Activated CD4-positive, alpha-beta T cell treated with anti-CD3 and anti-CD28 coated beads, Interleukin-2, amount 50 U/mL, for 24 hours (primary cell): ENCODE results near the gene NAA60.

Experiments
- DNase-seq, 2 donors: peaks; one replicate each; pipeline ENCODE4 v3.0.0-alpha.2; 2020; ENCODE audit warnings: low read depth in 1 of 2, low spot score in 1 of 2

NAA60 gene

GRCh38 chr16:3508736-3509135 is 65.3 kb downstream of the NAA60 start:
- DNase-seq: no peak

- peak in 1 of 2 donors; percentile 39 for DNase-seq
These were observed 66.0 kb downstream of the NAA60 start for GRCh38 chr16:3509470-3509928.

GRCh38 chr16:3510416-3510815 is 66.9 kb downstream of the NAA60 start:
- no peak for DNase-seq

GRCh38 chr16:3511286-3512180 is 68.1 kb downstream of the NAA60 start:
- DNase-seq: no peak

GRCh38 chr16:3513892-3514583 is 70.6 kb downstream of the NAA60 start:
- DNase-seq: no peak

GRCh38 chr16:3514621-3515020 is 71.1 kb downstream of the NAA60 start:
- no peak for DNase-seq

- no peak for DNase-seq
These were observed 72.4 kb downstream of the NAA60 start for GRCh38 chr16:3515897-3516296.

- no peak for DNase-seq
These were observed 75.0 kb downstream of the NAA60 start for GRCh38 chr16:3518292-3518985.

GRCh38 chr16:3518986-3519348 is 75.5 kb downstream of the NAA60 start:
- DNase-seq: no peak

GRCh38 chr16:3519581-3519980 is 76.1 kb downstream of the NAA60 start:
- DNase-seq: no peak

- DNase-seq: no peak
These were observed 76.9 kb downstream of the NAA60 start for GRCh38 chr16:3520413-3520812.

- DNase-seq: no peak
These were observed 77.4 kb downstream of the NAA60 start for GRCh38 chr16:3520841-3521240.

- DNase-seq: no peak
These were observed 79.8 kb downstream of the NAA60 start for GRCh38 chr16:3523281-3523680.

- DNase-seq: no peak
These were observed 82.5 kb downstream of the NAA60 start for GRCh38 chr16:3525951-3526350.

- peak in 1 of 2 donors; percentile 9 for DNase-seq
These were observed 83.8 kb downstream of the NAA60 start for GRCh38 chr16:3527216-3527829.

GRCh38 chr16:3528406-3528805 is 84.9 kb downstream of the NAA60 start:
- no peak for DNase-seq

GRCh38 chr16:3529175-3529574 is 85.7 kb downstream of the NAA60 start:
- DNase-seq: no peak

GRCh38 chr16:3530371-3530914 is 87.0 kb downstream of the NAA60 start:
- DNase-seq: no peak

- DNase-seq: no peak
These were observed 89.3 kb downstream of the NAA60 start for GRCh38 chr16:3532741-3533140.

GRCh38 chr16:3534126-3534525 is 90.6 kb downstream of the NAA60 start:
- no peak for DNase-seq

GRCh38 chr16:3536271-3536731 is 92.8 kb downstream of the NAA60 start:
- DNase-seq: no peak
